GM19043 (cell line): Measurements from ENCODE around the gene KIF26B.

Experiments used
- ATAC-seq: cut with Tn5 transposase; IDR thresholded peaks from one replicate; pipeline ENCODE4 v1.9.1; 2021; ENCODE audit warnings: low read depth; ENCODE audit not compliant: unreplicated experiment

The KIF26B gene

DNA sequence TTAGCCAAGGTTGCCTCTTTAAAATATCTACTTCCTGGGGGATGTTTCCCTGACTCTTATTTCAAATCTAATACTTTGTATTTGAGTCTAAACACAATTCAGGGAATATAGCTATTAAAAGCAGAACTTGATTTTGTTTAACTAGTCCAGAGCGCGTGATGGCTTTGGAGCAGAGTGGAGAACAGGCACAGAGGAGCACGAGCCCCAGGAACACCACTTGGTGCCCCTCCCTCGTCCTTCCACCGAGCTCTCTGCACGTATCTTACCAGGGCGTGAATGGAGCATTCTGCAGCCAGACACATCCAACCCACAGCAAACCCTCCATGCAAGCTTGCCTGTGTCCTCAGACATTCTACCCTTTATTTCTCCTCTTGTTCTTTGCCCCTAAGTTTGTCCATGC, 14.1 kb downstream of the KIF26B start:
- no peak for ATAC-seq

DNA sequence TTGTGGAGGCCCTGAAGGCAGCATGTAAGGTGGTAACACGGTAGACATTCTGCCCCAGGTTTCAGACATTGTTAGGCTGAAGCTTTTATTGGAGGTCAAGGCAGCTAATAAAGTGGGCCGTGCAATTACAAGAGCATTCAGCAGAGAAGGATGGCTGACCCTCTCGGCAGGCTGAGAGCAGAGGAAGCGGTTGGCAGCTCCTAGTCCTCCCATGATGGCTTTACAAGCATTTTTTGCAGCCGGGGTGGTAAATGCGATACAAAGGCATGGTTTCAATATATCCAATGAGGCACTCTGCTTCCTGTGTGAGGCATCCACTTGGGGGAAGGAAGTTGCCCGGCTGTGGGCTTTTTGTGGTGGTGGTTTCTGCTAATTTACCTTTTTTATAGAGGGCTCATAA, 14.6 kb downstream of the KIF26B start:
- no peak for ATAC-seq

DNA sequence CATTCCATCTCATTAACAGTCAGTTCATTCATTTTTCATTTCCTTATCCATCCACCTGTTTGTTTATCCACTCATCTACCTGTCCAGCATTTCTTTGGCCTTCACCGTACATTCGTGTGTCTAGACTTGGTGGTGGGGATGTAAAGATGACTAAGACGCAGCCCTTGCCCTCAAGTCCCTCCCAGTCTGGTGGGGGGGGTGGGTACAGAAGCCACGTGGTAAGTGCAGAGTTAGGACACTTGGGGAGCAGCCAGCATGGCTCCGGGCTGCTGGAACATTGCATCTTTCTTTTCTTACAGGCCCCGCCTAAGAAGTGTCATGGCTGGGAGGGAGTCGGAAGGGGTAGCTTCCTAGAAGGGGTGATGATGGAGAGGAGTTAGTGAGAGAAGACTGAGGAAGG, 17.2 kb downstream of the KIF26B start:
- ATAC-seq: no peak

DNA sequence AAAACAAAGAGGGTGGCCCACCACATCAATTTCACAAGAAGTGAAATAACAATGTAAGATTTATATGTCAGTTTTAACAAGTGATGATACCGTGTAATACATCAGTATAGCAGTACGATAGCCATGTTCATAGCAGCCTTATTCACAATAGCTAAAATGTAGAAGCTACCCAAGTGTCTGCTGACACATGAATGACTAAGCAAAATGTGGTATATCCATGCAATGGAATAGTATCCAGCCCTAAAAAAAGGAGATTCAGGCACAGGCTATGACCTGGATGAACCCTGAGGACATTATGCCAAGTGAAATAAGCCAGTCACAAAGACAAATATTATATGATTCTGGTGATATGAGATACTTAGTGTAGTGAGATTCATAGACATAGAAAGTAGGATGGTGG, 18.0 kb downstream of the KIF26B start:
- no peak for ATAC-seq

DNA sequence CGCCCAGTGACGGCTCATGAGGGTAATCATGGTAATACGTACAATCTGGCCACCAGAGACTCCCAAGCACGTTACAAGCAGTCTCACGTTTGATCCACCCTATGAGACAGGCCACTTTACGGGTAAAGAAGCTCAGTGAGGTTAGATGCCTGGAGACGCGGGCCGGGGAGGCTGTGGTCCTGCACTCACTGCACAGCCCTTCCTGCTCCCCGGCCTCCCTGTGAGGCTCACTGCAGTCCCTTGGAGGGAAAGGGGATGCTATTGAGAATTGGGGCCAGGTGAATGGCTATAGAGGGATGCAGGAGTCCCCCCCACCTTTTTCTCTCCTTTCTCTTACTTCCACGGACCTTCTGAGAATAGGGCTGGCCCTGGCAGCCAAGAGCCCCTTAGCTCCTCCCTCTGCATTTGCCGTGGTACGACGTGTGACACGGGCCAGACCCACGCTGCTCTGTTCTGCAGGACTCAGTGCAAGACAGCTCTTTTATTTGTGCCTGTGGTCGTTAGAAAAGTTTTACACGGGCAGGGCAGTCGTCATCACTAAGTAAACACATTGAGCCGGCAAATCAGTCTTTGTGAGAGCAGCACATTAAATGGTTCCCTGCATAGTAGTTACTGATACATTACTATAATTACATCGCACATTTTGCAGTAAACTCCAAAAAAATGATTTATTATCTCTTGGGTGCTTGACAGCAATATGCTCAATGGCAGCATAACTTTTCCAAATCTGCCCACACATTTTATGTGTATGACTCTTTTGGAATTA, 18.8 kb downstream of the KIF26B start:
- ATAC-seq: no peak

DNA sequence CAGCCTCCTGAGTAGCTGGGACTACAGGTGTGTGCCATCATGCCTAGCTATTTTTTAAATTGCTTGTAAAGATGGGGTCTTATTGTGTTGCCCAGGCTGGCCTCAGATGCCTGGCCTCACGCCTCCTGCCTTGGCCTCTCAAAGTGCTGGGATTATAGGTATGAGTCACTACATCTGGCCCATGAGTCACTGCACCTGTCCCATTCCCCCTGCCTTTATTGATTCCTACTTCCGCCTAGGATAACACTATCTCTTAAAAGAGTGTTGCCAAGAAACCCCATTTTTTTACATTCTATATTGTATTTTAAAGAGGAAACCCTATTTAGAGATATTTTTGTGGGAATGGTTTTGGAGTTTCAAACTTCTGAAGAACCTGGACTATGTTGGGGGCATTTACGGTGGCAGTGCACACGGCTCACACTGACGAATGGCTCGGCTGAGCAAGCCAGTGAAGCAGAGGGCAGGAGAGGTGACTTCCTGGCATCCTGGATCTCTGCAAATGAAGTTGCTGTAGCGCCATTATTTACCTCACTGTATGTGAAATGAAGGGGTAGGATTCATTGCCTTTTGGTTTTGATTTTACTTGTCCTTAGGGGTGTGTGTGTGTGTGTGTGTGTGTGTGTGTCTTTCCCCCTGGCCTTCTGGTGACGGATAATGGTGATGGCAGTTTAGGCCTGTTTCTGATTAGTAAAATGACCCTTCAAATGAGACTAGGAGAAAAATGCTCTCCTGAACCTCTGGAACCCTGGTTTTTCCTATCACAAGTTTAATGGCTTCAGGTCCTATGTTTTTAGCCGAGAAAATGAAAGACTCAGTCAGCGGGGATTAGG, 22.5 kb downstream of the KIF26B start:
- ATAC-seq: no peak

DNA sequence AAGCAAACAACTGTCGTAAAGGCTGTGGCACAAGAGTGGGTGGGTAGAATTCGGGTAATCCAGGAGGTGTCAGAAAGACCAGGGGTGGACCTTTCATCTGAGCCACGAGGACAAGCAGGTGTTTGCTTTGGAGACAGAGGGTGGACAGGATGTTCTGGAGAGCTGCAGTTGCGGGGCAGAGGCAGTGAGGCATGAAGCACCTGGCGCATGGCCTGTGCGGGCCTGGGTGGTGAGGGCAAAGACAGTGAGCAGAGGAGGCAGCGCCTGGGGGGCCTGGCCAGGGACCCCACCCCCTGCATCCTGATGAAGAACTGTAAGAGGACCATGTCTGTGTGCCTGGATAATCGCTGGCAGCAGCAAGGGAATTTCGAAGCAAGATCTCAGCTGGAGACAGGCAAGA, 24.9 kb downstream of the KIF26B start:
- no peak for ATAC-seq

DNA sequence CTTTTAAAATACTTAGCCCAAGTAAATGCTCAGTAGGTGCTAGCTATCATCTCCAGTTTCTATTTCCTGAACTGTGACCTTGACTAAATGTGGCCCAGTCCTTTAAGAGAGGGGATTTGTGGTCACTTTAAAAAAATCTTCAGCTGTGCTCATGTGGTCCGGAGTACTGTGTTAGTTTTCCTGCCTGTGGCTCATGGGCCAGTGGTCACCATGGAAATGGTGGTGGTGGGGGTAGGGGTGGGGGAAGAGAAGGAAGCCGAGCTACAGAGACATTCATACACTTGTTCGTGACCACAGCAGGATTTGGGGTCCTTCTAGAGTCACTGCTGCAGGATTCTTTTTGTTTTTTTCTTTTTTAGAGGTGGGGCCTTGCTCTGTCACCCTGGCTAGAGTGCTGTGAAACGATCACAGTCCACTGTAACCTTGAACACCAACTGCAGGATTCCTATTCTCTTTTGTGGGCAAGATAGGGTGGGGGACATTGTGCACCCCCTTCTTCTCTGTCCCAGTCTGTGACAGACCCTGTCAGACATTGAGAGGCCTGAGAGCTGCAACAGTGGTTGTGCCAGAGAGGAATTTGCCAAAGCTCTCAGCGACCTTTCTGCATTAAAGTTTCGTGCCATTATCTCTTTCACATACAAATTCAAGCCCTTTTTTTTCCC, 25.8 kb downstream of the KIF26B start:
- no peak for ATAC-seq

DNA sequence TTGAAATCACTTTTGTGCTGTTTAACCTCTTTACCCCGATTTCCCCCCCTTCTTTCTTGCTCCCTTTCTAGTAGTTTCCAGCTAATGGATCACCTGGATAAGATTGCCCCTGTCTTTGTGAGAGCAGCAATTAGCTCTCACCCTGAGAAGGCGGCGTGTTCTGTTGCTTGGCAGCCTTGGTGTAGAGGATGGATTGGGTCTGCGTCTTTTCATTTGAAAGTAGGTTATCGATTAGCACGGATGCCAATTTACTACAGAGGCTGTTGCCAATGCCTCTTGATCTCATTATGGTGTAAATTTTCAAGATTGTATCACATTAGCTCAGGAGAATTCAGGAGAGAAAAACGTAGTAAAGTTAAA, 26.4 kb downstream of the KIF26B start:
- ATAC-seq: no peak

DNA sequence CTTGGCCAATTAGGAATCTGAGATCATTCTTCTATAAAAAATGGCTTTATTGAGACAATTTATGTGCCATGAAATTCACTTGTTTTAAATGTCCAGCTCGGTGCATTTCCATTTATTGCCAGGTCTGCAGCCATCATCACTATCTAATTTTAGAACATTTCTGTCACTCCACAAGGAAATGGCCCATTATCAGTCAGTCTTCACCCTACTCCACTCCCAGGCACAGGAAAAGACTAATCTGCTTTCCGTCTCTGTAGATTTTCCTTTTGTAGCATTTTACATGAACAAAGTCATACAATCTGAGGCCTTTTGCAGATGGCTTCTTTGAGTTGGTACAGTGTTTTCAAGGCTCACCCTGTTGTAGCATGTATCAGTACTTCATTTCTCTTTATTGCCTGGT, 27.2 kb downstream of the KIF26B start:
- ATAC-seq: no peak

DNA sequence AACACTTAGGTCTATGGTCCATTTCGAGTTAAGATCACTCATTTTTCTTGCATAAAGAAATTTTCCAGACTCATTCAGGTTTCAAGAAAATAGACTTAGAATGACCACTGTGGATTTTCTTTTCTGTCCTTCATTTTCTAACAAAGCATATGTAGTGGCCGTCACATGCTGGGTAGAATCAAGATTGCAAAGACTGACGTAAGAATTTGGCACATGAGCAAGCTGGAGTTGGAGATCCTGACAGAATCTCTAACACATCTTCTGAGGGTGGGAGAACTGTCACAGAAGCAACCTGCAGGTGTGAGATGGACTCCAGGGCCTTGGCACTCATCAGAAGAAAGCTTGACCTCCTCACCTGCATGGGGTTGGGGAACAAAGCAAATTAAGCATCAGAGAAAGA, 28.6 kb downstream of the KIF26B start:
- ATAC-seq: no peak

DNA sequence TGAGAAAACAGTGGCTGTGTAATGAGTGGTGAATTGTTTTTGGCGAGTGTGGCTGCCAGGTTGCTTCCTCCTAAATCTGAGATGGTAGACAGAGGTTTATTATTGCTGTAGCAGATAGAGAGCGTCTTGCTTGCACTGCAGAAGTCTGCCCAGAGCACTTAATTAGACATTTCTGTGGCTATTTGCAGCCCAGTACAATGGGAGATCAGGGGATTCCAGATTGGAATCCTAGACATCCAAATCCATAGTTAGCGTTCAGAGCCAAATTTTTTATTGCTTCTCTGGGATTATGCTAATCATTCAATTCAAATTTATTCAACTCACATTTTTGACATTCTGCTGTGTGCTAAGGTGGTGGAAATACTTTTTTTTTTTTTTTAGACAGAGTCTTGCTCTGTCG, 30.0 kb downstream of the KIF26B start:
- ATAC-seq: no peak

DNA sequence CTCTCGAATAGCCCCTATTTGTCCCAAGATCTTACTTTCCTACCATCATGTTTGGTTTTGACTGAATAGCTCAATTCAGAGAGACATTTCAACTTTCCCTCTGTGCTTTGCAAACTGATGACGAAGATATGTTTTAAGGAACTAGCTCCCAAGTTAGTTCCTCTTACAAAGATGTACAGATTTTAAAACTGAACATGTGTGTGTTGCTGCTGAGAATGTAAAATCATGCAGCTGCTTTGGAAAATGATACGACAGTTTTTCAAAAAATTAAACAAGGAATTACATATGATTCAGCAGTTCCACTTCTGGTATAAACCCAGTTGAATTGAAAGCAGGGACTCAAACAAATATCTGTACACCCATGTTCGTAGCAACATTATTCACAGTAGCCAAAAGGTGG, 33.6 kb downstream of the KIF26B start:
- ATAC-seq: no peak

DNA sequence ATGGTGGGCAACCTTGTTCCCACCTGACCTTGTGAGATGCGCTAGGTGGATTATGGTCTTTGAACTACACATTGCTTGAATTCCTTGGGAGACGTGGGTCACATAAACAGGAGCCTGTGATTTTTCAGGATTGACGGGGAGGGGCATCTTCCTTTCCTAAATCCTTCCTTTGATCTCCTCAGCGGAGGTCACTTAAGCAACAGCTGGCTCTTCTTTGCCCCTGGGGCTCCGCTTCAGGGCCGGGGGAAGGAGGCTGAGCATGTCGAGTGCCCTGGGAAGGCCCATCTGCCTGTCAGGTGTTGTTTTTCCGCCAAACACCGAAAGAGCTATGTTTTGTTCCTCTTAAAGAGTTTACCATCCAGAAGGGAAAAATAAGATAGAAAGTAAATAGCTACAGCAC, 40.6 kb downstream of the KIF26B start:
- no peak for ATAC-seq

DNA sequence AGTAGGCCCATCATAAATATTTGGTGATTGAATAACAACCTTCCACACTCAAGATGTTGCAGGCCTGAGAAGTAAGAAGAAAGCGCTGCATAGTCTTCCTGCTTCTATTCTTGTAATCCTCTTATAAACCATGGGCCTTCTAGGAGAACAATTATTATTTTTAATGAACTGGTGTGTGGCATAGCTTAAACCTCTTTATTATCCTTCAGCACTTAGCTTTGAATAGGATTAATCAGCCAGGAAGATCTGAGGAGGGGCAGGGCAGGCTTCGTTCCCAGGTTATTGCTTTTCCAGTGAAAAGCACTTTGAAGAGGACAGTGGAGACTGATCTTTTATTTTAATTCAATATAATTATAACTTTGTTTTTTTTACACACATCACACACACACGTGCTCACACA, 42.3 kb downstream of the KIF26B start:
- no peak for ATAC-seq

DNA sequence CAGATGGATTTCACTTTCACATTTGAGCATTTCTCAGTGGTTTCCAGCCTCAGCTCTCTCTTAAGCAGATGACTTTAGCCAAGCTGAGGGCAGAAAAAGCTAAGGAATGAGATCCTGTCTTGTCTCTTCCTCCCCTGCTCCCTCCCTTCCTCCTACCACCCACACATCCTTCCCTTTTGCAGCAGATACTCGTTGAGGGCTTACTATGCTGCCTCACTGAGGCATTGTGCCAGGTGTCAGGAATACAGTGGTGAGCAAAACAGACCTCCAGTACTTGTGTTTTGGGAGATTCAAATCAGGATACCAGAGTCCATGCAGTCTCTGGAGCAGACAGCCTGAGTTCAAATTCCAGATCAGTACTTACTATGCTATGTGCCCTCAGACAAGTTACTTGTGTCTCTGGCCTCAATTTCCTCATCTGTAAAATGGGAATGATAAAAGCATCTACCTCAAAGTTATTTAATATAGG, 43.2 kb downstream of the KIF26B start:
- no peak for ATAC-seq

DNA sequence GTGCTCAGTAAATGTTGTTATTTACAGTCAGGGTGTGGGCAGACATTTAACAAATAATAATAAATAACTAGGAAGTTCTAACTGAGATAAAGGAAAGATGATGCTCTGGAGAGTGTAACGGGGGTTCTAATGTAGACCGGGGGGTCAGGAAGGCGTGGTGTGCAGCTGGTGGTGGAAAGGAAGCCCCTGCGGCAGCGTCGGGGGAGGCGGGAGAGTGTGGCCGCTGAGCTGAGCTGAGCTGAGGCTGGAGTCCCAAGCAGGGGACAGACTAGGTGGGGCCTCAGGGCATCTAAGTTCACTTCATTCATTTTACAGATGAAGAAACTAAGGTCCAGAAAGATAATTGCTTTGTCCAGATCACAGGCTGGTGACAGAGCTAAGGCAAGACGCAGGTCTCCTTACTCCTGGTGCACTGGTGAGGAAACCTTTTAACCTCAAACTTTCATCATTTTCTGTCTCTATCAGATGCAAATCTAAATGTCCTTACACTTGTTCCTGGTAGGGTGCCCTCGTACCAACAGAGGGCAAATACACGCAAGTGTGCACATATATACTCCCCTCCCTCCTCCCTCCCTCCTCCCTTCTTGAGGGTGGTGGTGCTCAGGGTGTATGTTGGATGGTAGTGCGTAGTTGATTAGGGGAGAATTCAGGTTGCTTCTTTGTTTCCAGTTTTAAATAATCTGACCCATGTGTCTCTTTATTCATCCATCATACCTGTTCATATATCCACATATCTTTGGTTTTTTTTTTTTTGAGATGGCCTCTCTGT, 44.1 kb downstream of the KIF26B start:
- no peak for ATAC-seq

DNA sequence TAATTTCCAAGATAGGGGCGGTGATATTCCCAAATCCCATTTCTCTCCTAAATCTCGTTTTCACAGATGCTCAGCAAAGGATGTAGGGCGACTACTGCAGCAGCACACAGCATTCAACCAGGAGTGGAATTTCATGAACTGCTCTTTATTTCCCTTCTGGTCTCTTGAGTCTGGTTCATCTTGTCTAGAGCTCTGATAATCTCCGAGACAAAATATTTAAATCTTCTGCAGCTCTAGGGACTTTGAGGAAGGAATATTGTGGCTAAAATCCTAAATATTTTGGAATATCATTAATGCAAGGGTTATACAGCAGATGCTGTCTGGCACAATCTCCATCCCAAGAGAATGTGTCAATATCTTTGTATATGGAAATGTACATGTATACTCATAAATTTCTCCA, 45.4 kb downstream of the KIF26B start:
- no peak for ATAC-seq

DNA sequence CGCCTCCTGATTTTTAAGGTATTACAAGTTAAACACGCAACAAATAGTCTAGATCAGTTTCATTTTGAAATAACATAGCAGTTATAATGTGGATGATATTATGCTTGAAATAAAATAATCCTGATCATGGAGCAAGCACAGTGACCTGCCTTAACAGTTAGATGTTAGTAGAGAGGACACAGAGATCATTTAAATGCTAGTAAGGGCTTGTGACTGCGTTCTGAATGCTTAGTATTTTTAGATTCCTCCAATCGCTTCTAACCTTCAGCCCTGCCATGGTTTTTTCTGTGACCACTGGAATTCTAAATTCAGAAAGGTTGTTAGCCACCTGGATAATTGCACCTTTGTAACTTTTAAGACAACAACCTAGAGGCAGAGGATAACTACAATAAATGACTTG, 46.4 kb downstream of the KIF26B start:
- no peak for ATAC-seq

DNA sequence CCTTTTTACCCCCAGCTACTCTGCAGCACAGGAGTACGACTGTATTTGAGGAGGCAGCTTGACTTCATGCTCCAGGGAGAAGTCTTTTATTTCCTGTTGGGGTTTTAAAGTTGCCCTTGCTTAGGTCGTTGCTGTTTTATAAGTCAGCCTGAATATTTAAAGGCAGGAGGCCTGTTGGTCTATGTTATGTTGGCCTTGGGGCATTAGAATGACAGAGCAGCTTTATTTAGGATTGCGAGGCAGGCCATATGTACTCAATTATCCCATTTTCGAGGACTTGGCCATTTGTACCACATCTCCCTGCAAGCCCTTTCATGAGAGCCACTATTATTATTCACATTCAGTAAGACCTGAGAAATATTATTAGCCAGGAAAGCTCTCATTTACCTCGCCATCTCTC, 47.0 kb downstream of the KIF26B start:
- no peak for ATAC-seq

DNA sequence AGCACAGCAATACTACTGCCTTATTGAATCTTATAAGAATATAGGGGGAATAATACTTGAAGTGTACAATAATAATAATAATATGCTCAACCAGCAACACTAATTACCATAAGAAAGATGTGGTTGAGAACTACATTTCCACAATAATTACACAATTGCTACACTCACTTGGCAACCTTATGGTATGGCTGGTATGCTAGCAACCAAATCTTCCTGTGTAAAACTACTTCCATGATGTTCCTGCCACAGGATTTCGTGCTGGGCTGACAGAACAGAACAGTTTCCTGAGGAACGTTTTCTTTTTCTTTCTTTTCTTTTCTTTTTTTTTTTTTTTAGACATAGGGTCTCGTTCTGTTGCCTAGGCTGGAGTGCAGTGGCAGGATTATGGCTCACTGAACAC, 50.6 kb downstream of the KIF26B start:
- no peak for ATAC-seq
